IPS-NIHi7 (cell line): ENCODE results near the gene PLAAT4.
A peak's percentile ranks its signal among the peaks of the same experiment; 100 is the strongest.

ENCODE experiments used
- DNase-seq: peaks from one replicate; pipeline ENCODE4 v3.0.0; 2012; ENCODE audit warnings: mixed read lengths; ENCODE audit errors: extremely low spot score

The PLAAT4 gene

GRCh38 chr11:63536669-63537292, at the start of gene PLAAT4:
Gene PLAAT4, plus strand, starts transcription at chr11:63536808. Its CDS starts 61 bp downstream, at chr11:63536869.
- peak; percentile 36 for DNase-seq

- DNase-seq, result no peak
Measured at GRCh38 chr11:63488789-63489188, 47.8 kb upstream of the PLAAT4 start.

GRCh38 chr11:63489879-63490278, 46.7 kb upstream of the PLAAT4 start:
- DNase-seq, result peak; percentile 54

- peak; percentile 58 for DNase-seq
Measured at GRCh38 chr11:63490551-63491239, 45.9 kb upstream of the PLAAT4 start, which contains the start of gene PLAAT5. Gene PLAAT5, minus strand, starts transcription at chr11:63491167. Its CDS starts 133 bp downstream, at chr11:63491034.

GRCh38 chr11:63491240-63491587, 45.4 kb upstream of the PLAAT4 start:
- DNase-seq, result no peak

GRCh38 chr11:63491636-63492372, 44.8 kb upstream of the PLAAT4 start:
- no peak for DNase-seq

GRCh38 chr11:63492441-63492840, 44.2 kb upstream of the PLAAT4 start:
- no peak for DNase-seq

- DNase-seq, result no peak
Measured at GRCh38 chr11:63493127-63493526, 43.5 kb upstream of the PLAAT4 start.

- no peak for DNase-seq
Measured at GRCh38 chr11:63494975-63495374, 41.6 kb upstream of the PLAAT4 start.

GRCh38 chr11:63499874-63500273, 36.7 kb upstream of the PLAAT4 start:
- DNase-seq, result no peak

- no peak for DNase-seq
Measured at GRCh38 chr11:63501236-63501635, 35.4 kb upstream of the PLAAT4 start.

- no peak for DNase-seq
Measured at GRCh38 chr11:63502252-63502820, 34.3 kb upstream of the PLAAT4 start.

- no peak for DNase-seq
Measured at GRCh38 chr11:63503492-63503891, 33.1 kb upstream of the PLAAT4 start.

GRCh38 chr11:63504054-63504453, 32.6 kb upstream of the PLAAT4 start:
- no peak for DNase-seq

- DNase-seq, result no peak
Measured at GRCh38 chr11:63504933-63505586, 31.5 kb upstream of the PLAAT4 start.

- peak; percentile 66 for DNase-seq
Measured at GRCh38 chr11:63505857-63506528, 30.6 kb upstream of the PLAAT4 start, which contains the start of gene LGALS12. Gene LGALS12, plus strand, starts transcription at chr11:63506084. Its CDS starts 375 bp downstream, at chr11:63506459.

- DNase-seq, result no peak
Measured at GRCh38 chr11:63506876-63507275, 29.7 kb upstream of the PLAAT4 start.

- DNase-seq, result no peak
Measured at GRCh38 chr11:63507511-63507910, 29.1 kb upstream of the PLAAT4 start.

- DNase-seq, result peak; percentile 82
Measured at GRCh38 chr11:63508009-63508408, 28.6 kb upstream of the PLAAT4 start.

GRCh38 chr11:63508745-63509144, 27.9 kb upstream of the PLAAT4 start:
- no peak for DNase-seq

GRCh38 chr11:63510360-63511047, 26.1 kb upstream of the PLAAT4 start:
- DNase-seq, result no peak
